Measurements from ENCODE around the gene GMPS. TPM values are rescaled to one million over a fixed set of nuclear protein-coding genes. Genes with fewer than 3 reads are reported as not detected.

The GMPS gene
- total and polyA plus RNA-seq, 2 donors (not counting 3 experiments of a cell fraction or from before 2014, with no cell fraction given), result 18.7 to 67.5 TPM

DNA sequence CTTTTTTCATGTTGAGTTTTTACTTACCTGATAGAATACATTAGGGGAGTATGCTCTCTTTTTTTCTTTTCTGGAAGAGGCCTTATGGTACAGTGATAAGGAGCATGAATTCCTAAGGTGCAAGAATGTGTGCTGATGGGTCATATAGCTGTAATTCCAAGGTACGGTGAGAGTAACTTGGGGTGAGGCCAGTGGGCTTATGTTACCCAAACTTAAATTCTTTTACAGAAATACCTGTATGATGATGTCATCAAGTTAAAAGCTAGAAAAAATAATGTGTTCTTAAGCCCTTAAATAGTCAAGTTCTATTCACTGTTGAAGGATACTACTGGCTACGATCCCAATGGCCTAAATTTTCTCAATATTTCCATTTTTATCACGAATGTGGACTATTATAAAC is 111.2 kb downstream of the GMPS start:
- no peak for DNase-seq (ENCODE audit: low read depth, low spot score)

More for the DNA sequence above, 111.2 kb downstream of the GMPS start:
- no peak for FAIRE-seq
- no peak for TF ChIP-seq POLR2A (IDR thresholded peaks at IDR 0.05; ENCODE audit: low read depth, low read length)
- no peak for TF ChIP-seq GATA2 (IDR thresholded peaks at IDR 0.05; ENCODE audit: insufficient read depth, insufficient read length, low read depth, low read length)
- no peak for TF ChIP-seq MYC (IDR thresholded peaks at IDR 0.05; ENCODE audit: low read depth, low read length)
- TF ChIP-seq, protein P1, sequence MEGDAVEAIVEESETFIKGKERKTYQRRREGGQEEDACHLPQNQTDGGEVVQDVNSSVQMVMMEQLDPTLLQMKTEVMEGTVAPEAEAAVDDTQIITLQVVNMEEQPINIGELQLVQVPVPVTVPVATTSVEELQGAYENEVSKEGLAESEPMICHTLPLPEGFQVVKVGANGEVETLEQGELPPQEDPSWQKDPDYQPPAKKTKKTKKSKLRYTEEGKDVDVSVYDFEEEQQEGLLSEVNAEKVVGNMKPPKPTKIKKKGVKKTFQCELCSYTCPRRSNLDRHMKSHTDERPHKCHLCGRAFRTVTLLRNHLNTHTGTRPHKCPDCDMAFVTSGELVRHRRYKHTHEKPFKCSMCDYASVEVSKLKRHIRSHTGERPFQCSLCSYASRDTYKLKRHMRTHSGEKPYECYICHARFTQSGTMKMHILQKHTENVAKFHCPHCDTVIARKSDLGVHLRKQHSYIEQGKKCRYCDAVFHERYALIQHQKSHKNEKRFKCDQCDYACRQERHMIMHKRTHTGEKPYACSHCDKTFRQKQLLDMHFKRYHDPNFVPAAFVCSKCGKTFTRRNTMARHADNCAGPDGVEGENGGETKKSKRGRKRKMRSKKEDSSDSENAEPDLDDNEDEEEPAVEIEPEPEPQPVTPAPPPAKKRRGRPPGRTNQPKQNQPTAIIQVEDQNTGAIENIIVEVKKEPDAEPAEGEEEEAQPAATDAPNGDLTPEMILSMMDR (IDR thresholded peaks at IDR 0.05; ENCODE audit: extremely low read depth in 1 of 2, insufficient read depth in 1 of 2, low read depth in 1 of 2, low read length in 2 of 2), result no peak
- no peak for TF ChIP-seq EZH2 (IDR thresholded peaks at IDR 0.05; ENCODE audit: borderline replicate concordance, low read depth, low read length, severe bottlenecking)
- TF ChIP-seq POLR2AphosphoS5 (IDR thresholded peaks at IDR 0.05; ENCODE audit: insufficient read depth, low read depth, low read length), result no peak
- TF ChIP-seq JUN (IDR thresholded peaks at IDR 0.05; ENCODE audit: borderline replicate concordance, insufficient read depth, insufficient read length, low read depth), result no peak
- TF ChIP-seq, protein P2, sequence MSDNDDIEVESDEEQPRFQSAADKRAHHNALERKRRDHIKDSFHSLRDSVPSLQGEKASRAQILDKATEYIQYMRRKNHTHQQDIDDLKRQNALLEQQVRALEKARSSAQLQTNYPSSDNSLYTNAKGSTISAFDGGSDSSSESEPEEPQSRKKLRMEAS (IDR thresholded peaks at IDR 0.05; ENCODE audit: insufficient read depth, insufficient read length), result no peak
- Histone ChIP-seq H3K4me1 (ENCODE audit: control insufficient read depth, extremely low read depth, insufficient read depth, low read length) (no peaks in the 10 kb centered on the region), H3K79me2 (ENCODE audit: control insufficient read depth, insufficient read depth, low read length) (no peaks in the 10 kb centered on the region), H3K9me1 (replicated peaks; ENCODE audit: control insufficient read depth, extremely low read depth, insufficient read depth, low read length) (no peaks in the 10 kb centered on the region), H3K9ac (replicated peaks; ENCODE audit: extremely low read depth, insufficient read depth, low read length) (no peak overlapping the region), H3K36me3 (ENCODE audit: control insufficient read depth in 2 of 2, extremely low read depth in 1 of 2, insufficient read depth in 2 of 2, low read length in 2 of 2) (no peaks in the 10 kb centered on the region), H3K27ac (ENCODE audit: insufficient read depth, low read depth, low read length) (no peak overlapping the region), H4K20me1 (replicated peaks; ENCODE audit: control insufficient read depth, extremely low read depth, insufficient read depth, low read length) (no peaks in the 10 kb centered on the region), H3K4me2 (ENCODE audit: insufficient read depth, low read length) (no peak overlapping the region), H3K9me3 (replicated peaks; ENCODE audit: control insufficient read depth, insufficient read depth, low read length) (no peaks in the 10 kb centered on the region), H3K4me3 (replicated peaks in 1 of 3; ENCODE audit: insufficient read depth in 1 of 3, low read depth in 1 of 3, low read length in 3 of 3) (no peak overlapping the region), H2AFZ (ENCODE audit: low read depth, low read length) (no peak overlapping the region), H3K27me3 (ENCODE audit: control insufficient read depth in 2 of 2, insufficient read depth in 2 of 2, low read length in 2 of 2) (no peaks in the 10 kb centered on the region)
- CTCF ChIA-PET, result interaction anchor here (1.8 kb wide), 1 partner anchor 280 kb away, joined by 4 read pairs; no protein-coding TSS in a partner anchor
- intact Hi-C loops (cut with micrococcal nuclease), result no loop called here
- POLR2A ChIA-PET, result no interaction called here
- BruUV-seq (replicated peaks), result no TSS peak
- dilution Hi-C loops (cut with MboI; ENCODE audit: extremely low pct_ligation_motif_present, low sequenced_read_pairs), result no loop called here
